Type B pancreatic cell (in vitro differentiated cells): Measurements from ENCODE around the gene OR4K17. TPM values are rescaled to one million over a fixed set of nuclear protein-coding genes. Genes with fewer than 3 reads are reported as not detected.
"Not testable (repeated sequence)": the region's sequence is repeated elsewhere in the genome, so short reads cannot be mapped to it uniquely, and the experiment has no call there.

Experiments
- DNase-seq: peaks from one replicate; pipeline ENCODE4 v3.0.0; 2021; ENCODE audit warnings: mixed read lengths; ENCODE audit not compliant: unreplicated experiment; ENCODE audit errors: extremely low spot score
- H3K27ac Mint-ChIP-seq: 2 replicates; pipeline ENCODE4 v1.8.0; 2021; ENCODE audit warnings: mild to moderate bottlenecking, mixed read lengths
- H3K27me3 Mint-ChIP-seq: 2 replicates; pipeline ENCODE4 v1.8.0; 2021; ENCODE audit warnings: mixed read lengths
- H3K36me3 Mint-ChIP-seq: 2 replicates; pipeline ENCODE4 v1.8.0; 2021; ENCODE audit warnings: mixed read lengths
- H3K4me1 Mint-ChIP-seq: one replicate; pipeline ENCODE4 v1.8.0; 2021; ENCODE audit warnings: mixed read lengths; ENCODE audit not compliant: unreplicated experiment
- H3K4me3 Mint-ChIP-seq: 2 replicates; pipeline ENCODE4 v1.8.0; 2021; ENCODE audit warnings: mild to moderate bottlenecking, mixed read lengths
- H3K9me3 Mint-ChIP-seq: 2 replicates; pipeline ENCODE4 v1.8.0; 2021; ENCODE audit warnings: mixed read lengths
- CTCF ChIP-seq: fragments of 200-600 bp; sonication (generic); conservative IDR thresholded peaks from 2 replicates; pipeline ENCODE4 v1.5.0; 2021; ENCODE audit warnings: antibody characterized with exemption, mild to moderate bottlenecking
- total RNA-seq: library from RNA; stranded (reverse); gene quantifications from 2 replicates; pipeline ENCODE4 v1.2.1, GENCODE V29; 2021; ENCODE audit warnings: low replicate concordance

OR4K17 gene
- total RNA-seq, 1 donor from 2014 or later = not detected

GRCh38 chr14:20118795-20119194, 8.3 kb downstream of the OR4K17 start:
- peaks cover 15% of the 10 kb centered on the region for H3K9me3 Mint-ChIP-seq
- H3K27me3 Mint-ChIP-seq = no peaks in the 10 kb centered on the region
- no peak for TF ChIP-seq CTCF
- no peaks in the 10 kb centered on the region for H3K4me1 Mint-ChIP-seq
- H3K27ac Mint-ChIP-seq = no peak overlapping the region
- no peak overlapping the region for H3K4me3 Mint-ChIP-seq
- no peaks in the 10 kb centered on the region for H3K36me3 Mint-ChIP-seq
- DNase-seq = no peak

GRCh38 chr14:20138520-20138919, 28.0 kb downstream of the OR4K17 start, which contains the start of gene OR4N5:
TSS of gene OR4N5 (plus strand) at chr14:20138820. CDS start at chr14:20143736, 4,916 bp downstream.
- H3K4me3 Mint-ChIP-seq = no peak within 1 kb of the TSS
- H3K27me3 Mint-ChIP-seq = no peaks in the 10 kb centered on the region
- H3K36me3 Mint-ChIP-seq = no peaks in the 10 kb centered on the region
- DNase-seq = no peak
- no peak for TF ChIP-seq CTCF
- H3K27ac Mint-ChIP-seq = no peak within 1 kb of the TSS
- no peaks in the 10 kb centered on the region for H3K4me1 Mint-ChIP-seq
- no peaks in the 10 kb centered on the region for H3K9me3 Mint-ChIP-seq

GRCh38 chr14:20143911-20144310, 33.4 kb downstream of the OR4K17 start:
- no peak for TF ChIP-seq CTCF
- Mint-ChIP-seq H3K27me3 (no peaks in the 10 kb centered on the region), H3K4me3 (no peak overlapping the region), H3K4me1 (no peaks in the 10 kb centered on the region), H3K27ac (no peak overlapping the region), H3K9me3 (no peaks in the 10 kb centered on the region), H3K36me3 (no peaks in the 10 kb centered on the region)
- no peak for DNase-seq

GRCh38 chr14:20144820-20145219, 34.3 kb downstream of the OR4K17 start:
- Mint-ChIP-seq H3K27me3 (no peaks in the 10 kb centered on the region), H3K9me3 (no peaks in the 10 kb centered on the region), H3K4me1 (no peaks in the 10 kb centered on the region), H3K36me3 (no peaks in the 10 kb centered on the region), H3K4me3 (no peak overlapping the region), H3K27ac (no peak overlapping the region)
- no peak for DNase-seq
- no peak for TF ChIP-seq CTCF

- Mint-ChIP-seq H3K4me1 (no peaks in the 10 kb centered on the region), H3K36me3 (no peaks in the 10 kb centered on the region), H3K9me3 (no peaks in the 10 kb centered on the region), H3K27me3 (no peaks in the 10 kb centered on the region), H3K27ac (no peak overlapping the region), H3K4me3 (no peak overlapping the region)
- TF ChIP-seq CTCF = no peak
- no peak for DNase-seq
These were observed 53.9 kb downstream of the OR4K17 start for GRCh38 chr14:20164462-20164861.

- no peaks in the 10 kb centered on the region for H3K4me1 Mint-ChIP-seq
- no peaks in the 10 kb centered on the region for H3K27me3 Mint-ChIP-seq
- no peak overlapping the region for H3K4me3 Mint-ChIP-seq
- H3K27ac Mint-ChIP-seq = no peak overlapping the region
- no peak for DNase-seq
- no peak for TF ChIP-seq CTCF
- no peaks in the 10 kb centered on the region for H3K9me3 Mint-ChIP-seq
- H3K36me3 Mint-ChIP-seq = no peaks in the 10 kb centered on the region
These were observed 56.6 kb downstream of the OR4K17 start for GRCh38 chr14:20167091-20167490.

GRCh38 chr14:20169852-20170251, 59.3 kb downstream of the OR4K17 start:
- H3K9me3 Mint-ChIP-seq, H3K27ac Mint-ChIP-seq, H3K27me3 Mint-ChIP-seq, DNase-seq, H3K4me1 Mint-ChIP-seq, H3K4me3 Mint-ChIP-seq, H3K36me3 Mint-ChIP-seq: not testable (repeated sequence)
